ENCODE data around the gene ASB2. TPM values are rescaled to one million over a fixed set of nuclear protein-coding genes. Genes with fewer than 3 reads are reported as not detected.
A peak's percentile ranks its signal among the peaks of the same experiment; 100 is the strongest.

The ASB2 gene
- total and polyA plus RNA-seq, 7 experiments from 2014 or later: 0.32 to 63.1 (median 1.4) TPM; not detected in 2

GRCh38 chr14:93986955-93987354 lies 10.6 kb upstream of the ASB2 start:
- peaks cover 0 to 3% (median 0%) of the 10 kb centered on the region in 5 donors for H3K27me3 Mint-ChIP-seq
- Histone ChIP-seq H3K36me3 (ENCODE audit: control insufficient read depth in 2 of 3, insufficient read depth in 3 of 3, low read length in 3 of 3) (no peaks in the 10 kb centered on the region), H3K27ac (ENCODE audit: low read depth, low read length) (no peak overlapping the region), H3K4me1 (ENCODE audit: control insufficient read depth in 2 of 2, insufficient read depth in 2 of 2, low read length in 2 of 2) (no peaks in the 10 kb centered on the region), H3K27me3 (ENCODE audit: control insufficient read depth in 2 of 2, insufficient read depth in 2 of 2, low read length in 2 of 2) (no peaks in the 10 kb centered on the region), H3K9me3 (ENCODE audit: control insufficient read depth in 2 of 3, low read length in 3 of 3) (no peaks in the 10 kb centered on the region), H3K4me3 (ENCODE audit: low read length) (no peak overlapping the region)
- peaks cover 0 to 4% (median 0%) of the 10 kb centered on the region in 5 donors for H3K36me3 Mint-ChIP-seq
- ChIA-PET POLR2A (interaction anchor here (0.7 kb wide), 1 partner anchor 9 kb away, joined by 3 read pairs; no protein-coding TSS in a partner anchor), CTCF (interaction anchor here (0.6 to 3.6 kb wide), 2 partner anchors 31 to 47 kb away, joined by 4 to 15 read pairs; no protein-coding TSS in a partner anchor)
- H3K4me1 Mint-ChIP-seq: peaks cover 0 to 16% (median 4%) of the 10 kb centered on the region in 7 donors
- no peak overlapping the region for H3K4me3 Mint-ChIP-seq
- peaks cover 0 to 2% (median 0%) of the 10 kb centered on the region in 11 donors for H3K9me3 Mint-ChIP-seq
- no peak overlapping the region for H3K27ac Mint-ChIP-seq
- intact Hi-C loops (cut with micrococcal nuclease): no loop called here
- no peak for DNase-seq
- ATAC-seq: no peak

- H3K9me3 ChIP-seq (ENCODE audit: control insufficient read depth in 2 of 3, low read length in 3 of 3): no peaks in the 10 kb centered on the region
- peaks cover 0 to 3% (median 0%) of the 10 kb centered on the region in 5 donors for H3K27me3 Mint-ChIP-seq
- peaks cover 0 to 6% (median 0%) of the 10 kb centered on the region in 5 donors for H3K36me3 Mint-ChIP-seq
- no peaks in the 10 kb centered on the region for H3K36me3 ChIP-seq (ENCODE audit: control insufficient read depth in 2 of 3, insufficient read depth in 3 of 3, low read length in 3 of 3)
- intact Hi-C loops (cut with micrococcal nuclease): no loop called here
- no peak overlapping the region for H3K4me3 Mint-ChIP-seq
- CTCF ChIA-PET: interaction anchor here (3.6 kb wide), 1 partner anchor 45 kb away, joined by 15 read pairs; no protein-coding TSS in a partner anchor
- ATAC-seq: no peak
- H3K4me3 ChIP-seq (ENCODE audit: low read length): no peak overlapping the region
- no peaks in the 10 kb centered on the region for H3K27me3 ChIP-seq (ENCODE audit: control insufficient read depth in 2 of 2, insufficient read depth in 2 of 2, low read length in 2 of 2)
- no peak overlapping the region for H3K27ac Mint-ChIP-seq
- POLR2A ChIA-PET: no interaction called here
- peaks cover 4 to 24% (median 18%) of the 10 kb centered on the region in 7 donors for H3K4me1 Mint-ChIP-seq
- no peak overlapping the region for H3K27ac ChIP-seq (ENCODE audit: low read depth, low read length)
- no peak for DNase-seq
- peaks cover 0 to 3% (median 0%) of the 10 kb centered on the region in 11 donors for H3K9me3 Mint-ChIP-seq
- H3K4me1 ChIP-seq (ENCODE audit: control insufficient read depth in 2 of 2, insufficient read depth in 2 of 2, low read length in 2 of 2): peaks cover 0 to 2% of the 10 kb centered on the region in 2 donors
These were observed 8.6 kb upstream of the ASB2 start for GRCh38 chr14:93984987-93985410.

GRCh38 chr14:93984070-93984469 lies 7.7 kb upstream of the ASB2 start:
- Histone ChIP-seq H3K36me3 (ENCODE audit: control insufficient read depth in 2 of 3, insufficient read depth in 3 of 3, low read length in 3 of 3) (no peaks in the 10 kb centered on the region), H3K4me3 (ENCODE audit: low read length) (no peak overlapping the region), H3K4me1 (ENCODE audit: control insufficient read depth in 2 of 2, insufficient read depth in 2 of 2, low read length in 2 of 2) (peaks cover 1 to 9% of the 10 kb centered on the region in 2 donors), H3K27me3 (ENCODE audit: control insufficient read depth in 2 of 2, insufficient read depth in 2 of 2, low read length in 2 of 2) (no peaks in the 10 kb centered on the region), H3K9me3 (ENCODE audit: control insufficient read depth in 2 of 3, low read length in 3 of 3) (no peaks in the 10 kb centered on the region), H3K27ac (ENCODE audit: low read depth, low read length) (no peak overlapping the region)
- Mint-ChIP-seq H3K27ac (no peak overlapping the region), H3K4me3 (no peak overlapping the region), H3K27me3 (peaks cover 0 to 3% (median 0%) of the 10 kb centered on the region in 5 donors), H3K4me1 (peaks cover 5 to 28% (median 27%) of the 10 kb centered on the region in 7 donors), H3K9me3 (peaks cover 0 to 5% (median 0%) of the 10 kb centered on the region in 11 donors), H3K36me3 (peaks cover 0 to 11% (median 0%) of the 10 kb centered on the region in 5 donors)
- intact Hi-C loops (cut with micrococcal nuclease): no loop called here
- ChIA-PET CTCF (interaction anchor here (0.6 to 3.6 kb wide), 2 partner anchors 9 to 45 kb away, joined by 3 to 15 read pairs; no protein-coding TSS in a partner anchor), POLR2A (interaction anchor here (1.0 kb wide), 1 partner anchor 23 kb away, joined by 3 read pairs; no protein-coding TSS in a partner anchor)
- no peak for ATAC-seq
- DNase-seq: no peak

GRCh38 chr14:93982230-93983007 lies 6.0 kb upstream of the ASB2 start:
- ChIA-PET POLR2A (interaction anchor here (0.6 to 3.1 kb wide), 4 partner anchors 10 to 147 kb away, joined by 3 to 11 read pairs (median 4); partner anchors contain the start of gene IFI27L2), CTCF (interaction anchor here (0.8 to 2.5 kb wide), 4 partner anchors 12 to 43 kb away, joined by 4 to 13 read pairs (median 4); no protein-coding TSS in a partner anchor)
- Histone ChIP-seq H3K36me3 (ENCODE audit: control insufficient read depth in 2 of 3, insufficient read depth in 3 of 3, low read length in 3 of 3) (no peaks in the 10 kb centered on the region), H3K4me3 (ENCODE audit: low read length) (no peak overlapping the region), H3K27ac (ENCODE audit: low read depth, low read length) (no peak overlapping the region), H3K27me3 (ENCODE audit: control insufficient read depth in 2 of 2, insufficient read depth in 2 of 2, low read length in 2 of 2) (no peaks in the 10 kb centered on the region), H3K9me3 (ENCODE audit: control insufficient read depth in 2 of 3, low read length in 3 of 3) (peaks cover 0 to 9% (median 8%) of the 10 kb centered on the region in 3 experiments), H3K4me1 (ENCODE audit: control insufficient read depth in 2 of 2, insufficient read depth in 2 of 2, low read length in 2 of 2) (peaks cover 15 to 26% of the 10 kb centered on the region in 2 donors)
- Mint-ChIP-seq H3K4me1 (peaks cover 16 to 44% (median 34%) of the 10 kb centered on the region in 7 donors), H3K9me3 (peaks cover 0 to 17% (median 9%) of the 10 kb centered on the region in 11 donors), H3K27me3 (peaks cover 0 to 3% (median 0%) of the 10 kb centered on the region in 5 donors), H3K27ac (no peak overlapping the region), H3K36me3 (peaks cover 0 to 24% (median 0%) of the 10 kb centered on the region in 5 donors), H3K4me3 (no peak overlapping the region)
- no peak for DNase-seq
- no peak for ATAC-seq
- intact Hi-C loops (cut with micrococcal nuclease): no loop called here

DNA sequence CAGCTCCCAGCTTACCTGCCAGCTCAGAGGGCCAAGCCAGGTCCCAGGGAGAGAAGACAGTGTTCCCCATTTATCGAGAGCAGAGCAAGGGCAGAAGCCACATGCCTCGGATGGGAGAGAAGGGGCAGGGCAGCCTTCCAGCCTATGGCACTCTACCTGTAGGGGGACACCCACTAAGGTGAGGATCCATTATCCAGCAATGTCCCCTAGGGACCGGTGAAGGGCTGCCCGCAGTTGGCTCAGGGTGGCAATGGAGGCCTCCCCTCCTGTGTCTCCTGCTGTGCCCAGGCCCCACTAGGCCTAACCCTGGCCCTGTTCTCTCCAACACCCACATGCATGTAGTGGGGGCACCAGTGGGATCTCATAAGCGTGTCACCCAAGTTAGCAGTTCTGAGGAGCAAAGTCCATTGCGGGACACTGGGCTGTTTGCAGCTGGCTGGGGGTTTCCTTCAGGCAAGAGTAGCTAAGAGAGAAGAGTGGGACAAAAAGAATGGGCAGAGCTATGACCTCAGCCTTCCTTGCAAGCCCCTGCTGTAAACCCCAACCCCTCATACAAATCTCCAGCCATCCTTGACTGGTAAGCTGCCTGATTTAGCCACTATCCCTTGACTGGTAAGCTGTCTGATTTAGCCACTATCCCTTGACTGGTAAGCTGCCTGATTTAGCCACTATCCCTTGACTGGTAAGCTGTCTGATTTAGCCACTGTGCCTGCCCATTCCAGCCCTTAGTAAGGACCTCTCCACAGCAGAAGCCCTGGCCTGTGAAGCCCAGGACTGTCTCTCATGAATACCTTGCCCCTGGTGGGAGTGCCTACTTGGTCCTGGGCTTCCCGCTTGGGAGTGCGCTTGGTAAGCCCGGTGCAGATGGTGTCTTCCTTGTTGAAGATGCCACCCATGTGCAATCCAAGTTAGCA lies 5.2 kb upstream of the ASB2 start:
- no peak overlapping the region for H3K27ac ChIP-seq (ENCODE audit: low read depth, low read length)
- Mint-ChIP-seq H3K4me3 (no peak overlapping the region), H3K9me3 (peaks cover 0 to 26% (median 16%) of the 10 kb centered on the region in 11 donors), H3K36me3 (peaks cover 0 to 33% (median 4%) of the 10 kb centered on the region in 5 donors), H3K27ac (peak overlapping the region in 2 of 9 donors; percentile 42 to 51), H3K4me1 (peaks cover 23 to 52% (median 42%) of the 10 kb centered on the region in 7 donors), H3K27me3 (peaks cover 0 to 3% (median 0%) of the 10 kb centered on the region in 5 donors)
- POLR2A ChIA-PET: interaction anchor here (0.9 to 4.2 kb wide), 4 partner anchors 11 to 25 kb away, joined by 3 to 32 read pairs (median 7); no protein-coding TSS in a partner anchor
- peaks cover 0 to 17% (median 16%) of the 10 kb centered on the region in 3 experiments for H3K9me3 ChIP-seq (ENCODE audit: control insufficient read depth in 2 of 3, low read length in 3 of 3)
- no peak overlapping the region for H3K4me3 ChIP-seq (ENCODE audit: low read length)
- no peak for DNase-seq
- H3K36me3 ChIP-seq (ENCODE audit: control insufficient read depth in 2 of 3, insufficient read depth in 3 of 3, low read length in 3 of 3): no peaks in the 10 kb centered on the region
- CTCF ChIA-PET: interaction anchor here (1.0 to 2.5 kb wide), 4 partner anchors 11 to 42 kb away, joined by 4 to 13 read pairs (median 6); no protein-coding TSS in a partner anchor
- H3K4me1 ChIP-seq (ENCODE audit: control insufficient read depth in 2 of 2, insufficient read depth in 2 of 2, low read length in 2 of 2): peaks cover 24 to 34% of the 10 kb centered on the region in 2 donors
- ATAC-seq: no peak
- intact Hi-C loops (cut with micrococcal nuclease): no loop called here
- H3K27me3 ChIP-seq (ENCODE audit: control insufficient read depth in 2 of 2, insufficient read depth in 2 of 2, low read length in 2 of 2): no peaks in the 10 kb centered on the region
